HepG2 (cell line): ENCODE measurements around the gene KRT40. TPM values are rescaled to one million over a fixed set of nuclear protein-coding genes. Genes with fewer than 3 reads are reported as not detected.

ENCODE experiments used
- GABPB1 ChIP-seq: IDR thresholded peaks from 2 replicates; pipeline ENCODE4 v1.6.1; 2016; ENCODE audit warnings: mild to moderate bottlenecking, missing genetic modification reagents, moderate library complexity, missing compliant biosample characterization
- IKZF1 ChIP-seq: fragments of 450-650 bp; IDR thresholded peaks from 2 replicates; pipeline ENCODE4 v1.7.1; 2016
- IKZF4 ChIP-seq: sonication (generic); formaldehyde crosslinking; IDR thresholded peaks from 2 replicates; pipeline ENCODE4 v1.5.1; 2020; ENCODE audit warnings: borderline replicate concordance, mild to moderate bottlenecking, low read depth, missing genetic modification reagents; ENCODE audit errors: not compliant biosample characterization
- JUND ChIP-seq: sonication (generic); formaldehyde crosslinking; IDR thresholded peaks from 2 replicates; pipeline ENCODE4 v1.8.0; 2022; ENCODE audit warnings: mild to moderate bottlenecking, missing genetic modification reagents
- MXI1 ChIP-seq: IDR thresholded peaks from 3 replicates; pipeline ENCODE4 v1.6.1; 2012; ENCODE audit warnings: low read depth, low read length, inconsistent platforms, borderline replicate concordance
- NFAT5 ChIP-seq: sonication (generic); formaldehyde crosslinking; IDR thresholded peaks from 2 replicates; pipeline ENCODE4 v1.4.0; 2020; ENCODE audit warnings: missing genetic modification reagents
- POLR2AphosphoS5 ChIP-seq: IDR thresholded peaks from 2 replicates; pipeline ENCODE4 v1.6.1; 2012; ENCODE audit warnings: low read depth, low read length
- RORA ChIP-seq: sonication (generic); formaldehyde crosslinking; IDR thresholded peaks from 2 replicates; pipeline ENCODE4 v1.5.0; 2020; ENCODE audit warnings: mild to moderate bottlenecking, missing genetic modification reagents, moderate library complexity
- SRSF4 ChIP-seq: fragments of 200-400 bp; formaldehyde crosslinking; IDR thresholded peaks from one replicate; pipeline ENCODE4 v1.6.1; 2018; ENCODE audit warnings: mild to moderate bottlenecking, low read depth, low read length, moderate library complexity; ENCODE audit not compliant: poor library complexity, severe bottlenecking
- SSRP1 ChIP-seq: IDR thresholded peaks from 2 replicates; pipeline ENCODE4 v1.6.1; 2016; ENCODE audit warnings: control low read depth
- THRA ChIP-seq: sonication (generic); formaldehyde crosslinking; IDR thresholded peaks from 2 replicates; pipeline ENCODE4 v1.4.0; 2020; ENCODE audit warnings: missing genetic modification reagents, borderline replicate concordance
- TSC22D2 ChIP-seq: sonication (generic); formaldehyde crosslinking; IDR thresholded peaks from 2 replicates; pipeline ENCODE4 v1.5.1; 2020; ENCODE audit warnings: missing genetic modification reagents, mild to moderate bottlenecking, borderline replicate concordance
- ZBTB38 ChIP-seq: sonication (generic); formaldehyde crosslinking; IDR thresholded peaks from 2 replicates; pipeline ENCODE4 v1.5.1; 2020; ENCODE audit warnings: mild to moderate bottlenecking, missing genetic modification reagents
- ZBTB44 ChIP-seq: sonication (generic); formaldehyde crosslinking; IDR thresholded peaks from 2 replicates; pipeline ENCODE4 v1.4.0; 2020; ENCODE audit warnings: missing genetic modification reagents
- ZFP91 ChIP-seq: sonication (generic); formaldehyde crosslinking; IDR thresholded peaks from 2 replicates; pipeline ENCODE4 v1.9.0; 2022; ENCODE audit warnings: missing genetic modification reagents, mild to moderate bottlenecking, borderline replicate concordance
- ZMAT3 ChIP-seq: sonication (generic); formaldehyde crosslinking; conservative IDR thresholded peaks from 2 replicates; pipeline ENCODE4 v1.7.0; 2021; ENCODE audit warnings: missing genetic modification reagents
- ZNF124 ChIP-seq: sonication (generic); formaldehyde crosslinking; IDR thresholded peaks from 2 replicates; pipeline ENCODE4 v1.4.0; 2020; ENCODE audit warnings: missing genetic modification reagents
- ZNF264 ChIP-seq: sonication (generic); formaldehyde crosslinking; IDR thresholded peaks from 2 replicates; pipeline ENCODE4 v1.4.0; 2020; ENCODE audit warnings: missing genetic modification reagents
- ZNF577 ChIP-seq: sonication (generic); formaldehyde crosslinking; IDR thresholded peaks from 2 replicates; pipeline ENCODE4 v1.4.0; 2020; ENCODE audit warnings: mild to moderate bottlenecking, low read depth, missing genetic modification reagents, borderline replicate concordance
- ZNF777 ChIP-seq: sonication (generic); formaldehyde crosslinking; IDR thresholded peaks from 2 replicates; pipeline ENCODE4 v1.4.0; 2020; ENCODE audit warnings: missing genetic modification reagents
- polyA plus RNA-seq, 8 experiments: library from polyadenylated mRNA; depleted of rRNA in 3 of 8; stranded (reverse) in 7 of 8; unstranded in 1 of 8; fragments of >200 nt; fragmentation: Illumina TruSeq in 4 of 8; extraction: Trizol in 4 of 8; gene quantifications; 2 replicates each; pipeline versions ENCODE4 v1.2.1 to v1.2.3, GENCODE V29; 2011 to 2016; ENCODE audit warnings: low read depth in 4 of 8, missing spikeins in 1 of 8, mixed read lengths in 1 of 8; ENCODE audit not compliant: insufficient read depth in 1 of 8
- total RNA-seq, 5 experiments: library from RNA; depleted of rRNA; stranded (reverse); fragments of >200 nt; fragmentation: Illumina TruSeq; extraction: Trizol; gene quantifications; 2 replicates each; pipeline ENCODE4 v1.2.3, GENCODE V29; 2016; ENCODE audit warnings: low read depth in 1 of 5

The KRT40 gene
- total and polyA plus RNA-seq, 2 of the 13 experiments (the other 11 are each of a cell fraction or from before 2014, with no cell fraction given) = not detected

- TF ChIP-seq ZFP91 (CRISPR knock-in tag) = 0 out of 2 replicates have a peak, but pooled peaks have one; percentile 29
- TF ChIP-seq IKZF4 = no peak
- TF ChIP-seq GABPB1 (CRISPR knock-in tag) = no peak
- no peak for TF ChIP-seq TSC22D2 (CRISPR knock-in tag)
- TF ChIP-seq ZNF124 (CRISPR knock-in tag) = no peak
- TF ChIP-seq IKZF1 = no peak
- TF ChIP-seq JUND = no peak
- 0 out of 2 replicates have a peak, but pooled peaks have one; percentile 30 for TF ChIP-seq ZNF777 (CRISPR knock-in tag)
- no peak for TF ChIP-seq POLR2AphosphoS5
- no peak for TF ChIP-seq THRA (CRISPR knock-in tag)
- no peak for TF ChIP-seq ZNF264 (CRISPR knock-in tag)
- TF ChIP-seq SRSF4 = no peak
- no peak for TF ChIP-seq ZNF577 (CRISPR knock-in tag)
- no peak for TF ChIP-seq MXI1
- no peak for TF ChIP-seq NFAT5 (CRISPR knock-in tag)
- TF ChIP-seq ZBTB38 (CRISPR knock-in tag) = peak; percentile 74; the same call in 1 of the 2 replicates
- no peak for TF ChIP-seq ZBTB44 (CRISPR knock-in tag)
- no peak for TF ChIP-seq RORA (CRISPR knock-in tag)
- no peak for TF ChIP-seq ZMAT3
- TF ChIP-seq SSRP1 = 0 out of 2 replicates have a peak, but pooled peaks have one; percentile 13
Observed at GRCh38 chr17:41008811-41009210, 24.7 kb upstream of the KRT40 start, which contains the start of gene KRTAP3-1 (continued).
